AG04450 (cell line): Measurements from ENCODE around the gene BTG3. TPM values are rescaled to one million over a fixed set of nuclear protein-coding genes. Genes with fewer than 3 reads are reported as not detected.

ENCODE experiments used
- CTCF ChIA-PET: fragments of 300-600, 350-600 bp; formaldehyde crosslinking; extraction: SDS; loops from one replicate; lab custom pipeline; 2022; ENCODE audit warnings: antibody characterized with exemption, inconsistent platforms; lab: Charles Lee
- POLR2A ChIA-PET: fragments of 350-600 bp; formaldehyde crosslinking; extraction: SDS; loops from one replicate; lab custom pipeline; 2021; ENCODE audit warnings: antibody characterized with exemption, inconsistent platforms; lab: Yijun Ruan, JAX
- DNase-seq: peaks from one replicate; pipeline ENCODE4 v3.0.0-alpha.2; 2011; ENCODE audit warnings: low read depth, low spot score
- H3K27ac ChIP-seq: one replicate; pipeline ENCODE4 v1.5.1; 2012; ENCODE audit warnings: low read depth, low read length, control low read depth
- H3K27me3 ChIP-seq: one replicate; pipeline ENCODE4 v1.6.0; 2012; ENCODE audit warnings: low read length; ENCODE audit not compliant: control insufficient read depth, insufficient read depth
- H3K4me3 ChIP-seq: 2 replicates; pipeline ENCODE4 v1.5.1; 2011; ENCODE audit warnings: mild to moderate bottlenecking, low read depth, low read length, control low read depth
- H3K9me3 ChIP-seq: 2 replicates; pipeline ENCODE4 v1.5.1; 2012; ENCODE audit warnings: low read length; ENCODE audit not compliant: control insufficient read depth, insufficient read depth
- polyA plus RNA-seq: library from polyadenylated mRNA; depleted of rRNA; stranded (reverse); fragments of >200 nt; gene quantifications from 2 replicates; pipeline ENCODE4 v1.2.3, GENCODE V29; 2011
- TF ChIP-seq, protein P1 (sequence below): IDR thresholded peaks from 2 replicates; pipeline ENCODE4 v1.5.1; 2011; ENCODE audit warnings: low read depth, low read length, control low read depth, inconsistent platforms

Gene BTG3
- polyA plus RNA-seq, 1 experiment: 59.0 TPM

DNA sequence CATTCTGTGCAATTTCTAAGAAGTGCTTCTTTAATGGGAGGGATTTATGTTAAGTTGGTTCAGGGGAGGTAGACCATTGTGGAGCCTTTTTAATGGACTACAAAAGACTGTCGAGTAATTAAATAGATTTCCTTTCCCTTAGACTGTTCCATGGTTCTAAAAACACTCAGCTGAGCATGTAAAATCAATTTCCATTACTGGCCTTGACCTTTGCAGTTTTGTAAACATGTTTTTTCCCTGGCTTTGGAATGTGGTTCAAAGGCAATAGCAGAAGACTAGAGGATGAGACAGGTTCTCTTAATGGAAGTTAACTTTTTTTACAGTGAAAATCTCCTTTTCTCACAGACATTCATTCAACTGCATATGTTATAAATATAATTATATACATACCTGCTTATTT, 37.6 kb upstream of the BTG3 start:
- TF ChIP-seq, protein P1, sequence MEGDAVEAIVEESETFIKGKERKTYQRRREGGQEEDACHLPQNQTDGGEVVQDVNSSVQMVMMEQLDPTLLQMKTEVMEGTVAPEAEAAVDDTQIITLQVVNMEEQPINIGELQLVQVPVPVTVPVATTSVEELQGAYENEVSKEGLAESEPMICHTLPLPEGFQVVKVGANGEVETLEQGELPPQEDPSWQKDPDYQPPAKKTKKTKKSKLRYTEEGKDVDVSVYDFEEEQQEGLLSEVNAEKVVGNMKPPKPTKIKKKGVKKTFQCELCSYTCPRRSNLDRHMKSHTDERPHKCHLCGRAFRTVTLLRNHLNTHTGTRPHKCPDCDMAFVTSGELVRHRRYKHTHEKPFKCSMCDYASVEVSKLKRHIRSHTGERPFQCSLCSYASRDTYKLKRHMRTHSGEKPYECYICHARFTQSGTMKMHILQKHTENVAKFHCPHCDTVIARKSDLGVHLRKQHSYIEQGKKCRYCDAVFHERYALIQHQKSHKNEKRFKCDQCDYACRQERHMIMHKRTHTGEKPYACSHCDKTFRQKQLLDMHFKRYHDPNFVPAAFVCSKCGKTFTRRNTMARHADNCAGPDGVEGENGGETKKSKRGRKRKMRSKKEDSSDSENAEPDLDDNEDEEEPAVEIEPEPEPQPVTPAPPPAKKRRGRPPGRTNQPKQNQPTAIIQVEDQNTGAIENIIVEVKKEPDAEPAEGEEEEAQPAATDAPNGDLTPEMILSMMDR: no peak
- CTCF ChIA-PET: no interaction called here
- no peak overlapping the region for H3K4me3 ChIP-seq
- no peaks in the 10 kb centered on the region for H3K9me3 ChIP-seq
- DNase-seq: no peak
- no peaks in the 10 kb centered on the region for H3K27me3 ChIP-seq
- POLR2A ChIA-PET: no interaction called here
- no peak overlapping the region for H3K27ac ChIP-seq

DNA sequence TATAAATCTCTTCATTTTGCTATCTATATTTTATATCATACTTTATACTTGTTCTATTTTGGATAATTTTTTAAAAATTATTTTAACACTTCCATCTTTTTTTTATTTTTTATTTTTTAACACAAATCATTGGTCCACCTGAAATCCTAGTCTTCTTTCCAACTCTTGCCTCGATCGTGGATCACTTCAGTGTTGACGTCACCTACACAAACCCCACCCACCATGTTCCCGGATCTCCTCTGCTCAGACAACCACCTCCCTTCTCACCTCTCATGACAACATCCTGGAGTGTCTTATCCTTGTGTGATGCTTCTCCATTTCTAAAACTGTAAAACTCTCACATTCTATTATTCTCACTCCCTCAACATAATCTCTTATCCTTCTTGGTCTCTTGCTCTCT, 34.1 kb upstream of the BTG3 start:
- CTCF ChIA-PET: no interaction called here
- no peak for DNase-seq
- no peaks in the 10 kb centered on the region for H3K27me3 ChIP-seq
- no peak overlapping the region for H3K27ac ChIP-seq
- POLR2A ChIA-PET: no interaction called here
- H3K9me3 ChIP-seq: no peaks in the 10 kb centered on the region
- H3K4me3 ChIP-seq: no peak overlapping the region
- TF ChIP-seq, protein P1: no peak

DNA sequence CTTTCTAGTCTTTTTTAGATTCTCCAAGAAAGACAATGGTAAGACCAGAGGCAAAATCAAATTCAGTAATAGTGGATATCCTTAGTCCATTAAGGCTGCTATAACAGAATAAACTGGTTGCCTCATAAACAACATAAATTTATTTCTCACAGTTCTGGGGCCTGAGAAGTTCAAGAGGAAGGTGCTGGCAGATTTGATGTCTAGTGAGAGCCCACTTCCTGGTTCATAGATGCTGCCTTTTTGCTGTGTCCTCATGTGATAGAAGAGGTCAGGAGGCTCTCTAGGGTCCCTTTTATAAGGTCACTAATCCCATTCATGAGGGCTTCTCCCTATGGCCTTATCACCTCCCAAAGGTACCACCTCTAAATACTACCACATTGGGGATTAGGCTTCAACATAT, 31.5 kb upstream of the BTG3 start:
- CTCF ChIA-PET: no interaction called here
- POLR2A ChIA-PET: no interaction called here
- no peaks in the 10 kb centered on the region for H3K9me3 ChIP-seq

DNA sequence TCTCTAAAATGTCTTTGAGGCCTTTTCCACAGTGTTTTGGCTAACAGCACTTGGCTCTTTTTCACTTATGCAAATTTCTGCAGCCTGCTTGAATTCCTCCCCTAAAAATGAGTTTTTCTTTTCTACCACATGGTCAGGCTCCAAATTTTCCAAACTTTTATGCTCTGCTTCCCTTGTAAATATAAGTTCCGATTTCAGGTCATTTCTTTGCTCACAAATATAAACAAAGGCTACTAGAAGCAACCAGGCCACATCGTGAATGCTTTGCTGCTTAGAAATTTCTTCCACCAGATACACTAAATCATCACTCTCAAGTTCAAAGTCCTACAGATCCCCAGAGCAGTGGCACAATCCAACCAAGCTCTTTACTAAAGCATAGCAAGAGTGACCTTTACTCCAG, 28.1 kb upstream of the BTG3 start:
- TF ChIP-seq, protein P1: no peak
- CTCF ChIA-PET: no interaction called here

More for the DNA sequence above, 31.5 kb upstream of the BTG3 start:
- Histone ChIP-seq H3K27me3 (no peaks in the 10 kb centered on the region), H3K4me3 (no peak overlapping the region), H3K27ac (no peak overlapping the region)
- TF ChIP-seq, protein P1: no peak
- no peak for DNase-seq

DNA sequence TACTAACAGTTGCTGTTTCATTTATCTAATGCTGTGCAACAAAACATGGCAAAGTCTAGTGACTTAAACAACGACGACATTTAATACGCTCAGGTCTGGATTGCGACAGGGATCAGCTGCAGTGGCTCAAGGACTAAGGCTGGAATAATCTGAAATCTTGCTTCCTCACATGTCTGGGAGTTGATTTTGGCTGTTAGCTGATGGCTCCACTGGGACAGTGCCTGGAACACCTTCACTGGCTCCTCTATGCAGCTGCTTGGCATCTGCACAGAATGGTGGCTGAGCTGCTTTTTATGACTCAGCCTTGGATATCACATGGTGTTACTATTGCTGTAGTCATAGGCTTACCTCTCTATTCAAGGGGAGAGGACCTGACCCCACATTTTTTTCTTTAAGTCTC, 24.0 kb upstream of the BTG3 start:
- Histone ChIP-seq H3K27me3 (no peaks in the 10 kb centered on the region), H3K27ac (no peak overlapping the region), H3K4me3 (no peak overlapping the region), H3K9me3 (no peaks in the 10 kb centered on the region)
- ChIA-PET CTCF (no interaction called here), POLR2A (no interaction called here)
- no peak for DNase-seq
- TF ChIP-seq, protein P1: no peak

More for the DNA sequence above, 28.1 kb upstream of the BTG3 start:
- H3K9me3 ChIP-seq: no peaks in the 10 kb centered on the region
- no peak for DNase-seq
- H3K27me3 ChIP-seq: no peaks in the 10 kb centered on the region
- POLR2A ChIA-PET: no interaction called here
- no peak overlapping the region for H3K27ac ChIP-seq
- H3K4me3 ChIP-seq: no peak overlapping the region
